Activated CD4-positive, CD25-positive, alpha-beta regulatory T cell (primary cell): ENCODE data around the gene TNK2.
"Not testable (repeated sequence)": the region's sequence is repeated elsewhere in the genome, so short reads cannot be mapped to it uniquely, and the experiment has no call there.

Experiments
- DNase-seq, 4 experiments: peaks; one replicate each; lab custom pipeline; 2025; lab: John Stamatoyannopoulos, UW

Gene TNK2

GRCh38 chr3:195907934-195908693, at the start of gene TNK2:
TNK2 (minus strand) TSS chr3:195908551; CDS start chr3:195888588, 19,963 bp downstream.
- peak in 3 of 4 experiments; percentile 18 to 36 (median 29) for DNase-seq

- no peak for DNase-seq
These were observed 48.2 kb upstream of the TNK2 start for GRCh38 chr3:195956577-195956976.

GRCh38 chr3:195955416-195955841, 47.1 kb upstream of the TNK2 start:
- DNase-seq, result not testable (repeated sequence)

- not testable (repeated sequence) for DNase-seq
These were observed 46.4 kb upstream of the TNK2 start for GRCh38 chr3:195954752-195955119.

- not testable (repeated sequence) for DNase-seq
These were observed 45.9 kb upstream of the TNK2 start for GRCh38 chr3:195954052-195954751.

GRCh38 chr3:195952590-195952989, 44.2 kb upstream of the TNK2 start:
- not testable (repeated sequence) for DNase-seq

- not testable (repeated sequence) for DNase-seq
These were observed 43.3 kb upstream of the TNK2 start for GRCh38 chr3:195951443-195952177.

GRCh38 chr3:195950731-195951130, 42.4 kb upstream of the TNK2 start:
- not testable (repeated sequence) for DNase-seq

GRCh38 chr3:195950164-195950563, 41.8 kb upstream of the TNK2 start:
- DNase-seq, result not testable (repeated sequence)

GRCh38 chr3:195946910-195947699, 38.8 kb upstream of the TNK2 start:
- DNase-seq, result not testable (repeated sequence)

- DNase-seq, result not testable (repeated sequence)
These were observed 33.0 kb upstream of the TNK2 start for GRCh38 chr3:195941265-195941815.

GRCh38 chr3:195940806-195941205, 32.5 kb upstream of the TNK2 start:
- not testable (repeated sequence) for DNase-seq

GRCh38 chr3:195939526-195940470, 31.4 kb upstream of the TNK2 start:
- DNase-seq, result not testable (repeated sequence)

- not testable (repeated sequence) for DNase-seq
These were observed 24.7 kb upstream of the TNK2 start for GRCh38 chr3:195933044-195933430.

- no peak for DNase-seq
These were observed 24.2 kb upstream of the TNK2 start for GRCh38 chr3:195932418-195933043.

GRCh38 chr3:195931582-195932273, 23.4 kb upstream of the TNK2 start:
- DNase-seq, result no peak

- DNase-seq, result no peak
These were observed 21.1 kb upstream of the TNK2 start for GRCh38 chr3:195929452-195929851.

GRCh38 chr3:195921334-195921791, 13.0 kb upstream of the TNK2 start:
- no peak for DNase-seq

GRCh38 chr3:195918176-195918575, 9.8 kb upstream of the TNK2 start:
- DNase-seq, result no peak
